HG03342 (cell line): ENCODE measurements around the gene PLXNC1.
A peak's percentile ranks its signal among the peaks of the same experiment; 100 is the strongest.

Experiments
- ATAC-seq: cut with Tn5 transposase; IDR thresholded peaks from one replicate; pipeline ENCODE4 v1.9.1; 2021; ENCODE audit warnings: mild to moderate bottlenecking, moderate library complexity; ENCODE audit not compliant: unreplicated experiment

Gene PLXNC1

DNA sequence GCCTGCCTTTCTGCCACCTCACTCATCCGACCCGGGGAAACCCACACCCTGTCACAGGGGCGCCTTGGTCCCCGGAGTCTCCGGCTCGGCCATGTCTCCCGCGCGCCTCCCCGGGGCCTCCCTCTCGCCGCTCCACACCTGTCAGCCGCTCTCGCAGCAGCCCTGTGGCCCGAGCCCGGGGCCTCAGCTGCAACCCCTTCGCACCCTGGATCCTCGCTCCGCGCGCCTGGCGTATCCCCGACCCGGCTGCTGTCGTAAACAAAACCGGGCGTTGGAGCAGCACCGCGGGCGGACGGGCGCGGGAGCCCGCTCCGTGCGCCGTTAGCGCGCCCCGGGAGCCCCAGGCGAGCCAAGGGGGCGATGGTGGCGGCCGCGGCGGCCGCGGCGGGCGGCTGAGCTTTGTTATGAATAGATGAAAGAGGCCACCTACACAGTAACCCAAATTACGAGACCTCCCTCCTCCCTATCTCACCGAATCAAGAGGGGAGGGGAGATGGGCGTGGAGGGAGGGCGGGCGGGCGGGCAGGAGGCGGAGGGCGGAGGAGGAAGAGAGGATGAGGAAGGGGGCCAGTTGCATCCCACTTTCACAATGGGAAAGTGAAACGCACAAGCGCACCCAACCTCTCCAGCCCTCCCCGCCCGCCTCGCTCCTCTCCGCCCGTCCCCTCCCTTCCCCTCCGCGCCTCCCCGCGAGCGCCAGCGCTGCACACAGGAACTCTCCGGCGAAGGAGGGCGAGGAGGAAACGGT, at the start of gene PLXNC1:
Gene PLXNC1 (plus strand): TSS at position 587 of the 748 bp plus-strand sequence. CDS start 395 bp downstream, outside the sequence.
- ATAC-seq, result peak; percentile 36

DNA sequence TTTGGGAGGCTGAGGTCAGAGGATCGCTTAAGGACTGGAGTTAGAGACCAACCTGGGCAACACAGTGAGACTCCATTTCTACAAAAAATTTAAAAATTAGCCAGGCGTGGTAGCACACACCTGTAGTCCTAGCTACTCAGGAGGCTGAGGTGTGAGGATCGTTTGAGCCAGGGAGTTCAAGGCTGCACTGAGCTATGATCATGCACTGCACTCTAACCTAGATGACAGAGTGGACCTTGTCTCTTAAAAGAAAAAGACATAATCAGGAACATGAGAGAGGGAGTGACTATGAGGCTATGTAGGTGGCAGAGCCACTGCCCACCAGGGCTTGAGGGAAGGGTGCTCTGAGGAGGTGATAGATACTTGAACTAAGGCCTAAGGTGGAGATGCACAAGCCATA, 49.2 kb upstream of the PLXNC1 start:
- ATAC-seq, result no peak

DNA sequence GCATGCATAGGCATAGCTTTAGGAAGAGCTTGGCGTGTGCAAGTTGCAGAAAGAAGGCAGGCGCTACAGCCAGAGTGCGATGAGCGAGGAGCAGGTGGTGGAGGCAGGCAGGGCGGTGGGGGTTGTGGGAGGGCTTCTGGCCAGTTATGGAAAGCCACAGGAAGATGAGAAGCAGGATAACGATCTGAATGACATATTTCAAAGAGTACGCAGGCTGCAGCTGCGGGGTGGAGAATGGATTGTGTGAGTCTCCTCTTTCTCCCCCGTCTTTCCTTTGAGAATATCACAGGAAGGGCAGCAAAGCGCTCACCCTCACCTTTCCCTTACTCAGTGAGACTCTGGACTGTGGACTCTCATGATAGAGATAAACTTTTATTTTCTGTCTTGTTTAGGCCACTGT, 48.7 kb upstream of the PLXNC1 start:
- ATAC-seq, result no peak

DNA sequence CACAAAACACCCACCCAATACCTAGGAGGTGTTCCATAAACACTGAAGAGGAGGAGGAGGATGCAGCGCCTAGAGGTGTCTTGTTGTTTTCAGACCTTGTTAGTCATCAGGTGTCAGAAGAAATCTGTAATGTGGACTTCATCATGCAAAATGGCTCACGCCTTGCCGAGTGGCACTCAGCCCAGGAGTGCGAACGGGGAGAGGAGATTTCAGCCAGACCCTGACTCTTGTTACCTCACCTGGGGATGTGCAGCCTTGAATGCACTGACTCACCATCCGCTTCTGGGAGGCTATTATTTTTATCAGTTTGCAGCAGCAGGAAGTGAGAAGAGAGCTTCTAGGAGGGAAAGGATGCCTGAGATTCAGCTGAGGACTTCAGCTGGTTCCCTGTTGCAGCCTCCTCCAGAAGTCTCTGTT, 48.2 kb upstream of the PLXNC1 start:
- no peak for ATAC-seq

DNA sequence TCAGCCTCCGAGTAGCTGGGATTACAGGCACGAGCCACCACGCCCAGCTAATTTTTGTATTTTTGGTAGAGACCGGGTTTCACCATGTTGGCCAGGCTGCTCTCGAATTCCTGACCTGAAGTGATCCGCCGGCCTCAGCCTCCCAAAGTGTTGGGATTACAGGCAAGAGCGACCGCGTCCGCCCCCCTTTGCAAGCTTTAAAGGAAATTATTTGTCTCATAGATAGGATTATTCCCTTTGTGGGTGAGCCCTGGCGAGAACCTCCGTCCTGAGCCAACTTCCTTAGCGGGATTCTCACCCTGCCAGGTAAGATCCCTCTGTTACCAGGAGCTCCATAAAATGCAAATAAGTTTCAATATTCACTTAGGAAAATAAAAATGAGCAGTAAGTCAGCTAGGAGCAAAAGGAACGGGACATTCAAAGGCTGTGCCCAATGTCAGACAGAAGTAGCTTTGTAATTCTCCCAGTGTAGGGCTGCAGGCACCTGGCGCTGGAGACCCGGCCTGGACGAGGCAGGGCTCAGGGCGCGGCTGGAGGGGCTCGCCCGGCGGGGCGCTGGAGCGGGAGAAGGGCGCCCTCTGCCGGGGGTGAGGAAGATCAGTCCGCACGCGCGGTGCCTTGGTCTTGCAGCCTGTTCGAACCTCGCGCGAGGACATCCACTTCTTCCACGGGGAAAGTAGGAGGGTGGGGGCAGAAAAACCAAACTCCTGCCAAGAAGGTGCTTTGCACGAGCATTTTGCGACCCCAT, 47.2 kb upstream of the PLXNC1 start:
- ATAC-seq, result peak; percentile 55

DNA sequence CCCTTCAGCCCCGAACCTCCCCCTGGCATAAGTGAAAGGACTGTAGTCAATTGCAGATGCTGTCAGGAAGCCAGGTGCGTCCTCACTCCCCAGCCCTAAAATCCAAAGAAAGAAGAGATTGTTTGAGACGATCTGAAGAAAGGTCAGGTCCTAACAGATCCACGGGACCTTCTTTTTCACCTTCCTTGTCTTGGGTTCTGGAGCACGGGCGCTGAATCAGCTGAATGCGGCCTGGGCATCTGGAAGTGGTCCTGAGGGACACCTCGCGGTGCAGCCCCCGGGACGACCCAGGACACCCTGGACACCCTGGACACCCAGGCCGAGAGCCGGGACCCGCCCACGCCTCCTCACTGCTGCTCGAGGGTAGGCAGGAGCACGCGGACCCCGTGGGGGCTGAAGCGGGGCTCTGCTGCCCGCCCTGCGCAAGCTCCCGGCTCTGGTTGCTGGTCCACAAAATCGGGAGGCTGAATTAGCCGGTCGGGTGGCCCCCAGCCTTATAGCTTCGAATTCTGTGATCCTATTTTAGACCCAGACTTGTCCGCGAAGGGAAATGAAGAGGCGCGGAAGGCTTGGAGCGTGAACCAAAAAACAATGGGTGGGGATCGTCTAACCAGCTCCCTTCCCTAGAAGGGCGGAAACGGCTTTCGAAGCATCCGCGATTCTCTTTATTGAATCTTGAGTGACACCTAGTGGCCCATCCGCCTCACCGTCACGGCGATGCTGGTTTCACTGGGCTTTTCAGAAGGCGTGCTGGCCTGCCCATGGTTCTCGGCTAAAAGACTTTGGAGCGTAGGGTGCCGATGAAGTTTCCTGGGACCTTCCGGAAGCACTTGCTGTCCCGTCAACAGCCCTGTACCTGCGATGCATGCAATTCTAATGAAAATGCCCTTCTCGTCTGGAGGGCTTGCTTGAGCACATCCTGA, 46.4 kb upstream of the PLXNC1 start:
- peak; percentile 78 for ATAC-seq

DNA sequence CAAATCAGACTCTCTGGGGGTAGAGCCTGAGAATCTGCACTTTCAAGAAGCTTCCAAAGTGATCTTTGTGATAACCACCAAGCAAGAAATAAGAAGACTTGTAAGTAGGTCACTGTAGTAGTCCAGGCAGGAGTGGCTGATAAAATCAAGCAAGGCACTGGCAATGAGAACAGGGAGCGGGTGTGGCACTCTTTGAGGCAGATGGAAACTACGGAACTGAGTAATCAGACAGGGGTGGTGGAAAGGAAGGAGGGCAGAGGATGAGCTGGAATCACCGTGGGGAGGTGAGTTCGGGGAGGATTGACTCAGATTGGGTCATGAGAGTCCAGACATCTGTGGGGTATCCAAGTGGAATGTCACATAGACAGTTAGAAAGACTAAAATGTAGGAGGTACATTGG, 44.4 kb upstream of the PLXNC1 start:
- no peak for ATAC-seq

DNA sequence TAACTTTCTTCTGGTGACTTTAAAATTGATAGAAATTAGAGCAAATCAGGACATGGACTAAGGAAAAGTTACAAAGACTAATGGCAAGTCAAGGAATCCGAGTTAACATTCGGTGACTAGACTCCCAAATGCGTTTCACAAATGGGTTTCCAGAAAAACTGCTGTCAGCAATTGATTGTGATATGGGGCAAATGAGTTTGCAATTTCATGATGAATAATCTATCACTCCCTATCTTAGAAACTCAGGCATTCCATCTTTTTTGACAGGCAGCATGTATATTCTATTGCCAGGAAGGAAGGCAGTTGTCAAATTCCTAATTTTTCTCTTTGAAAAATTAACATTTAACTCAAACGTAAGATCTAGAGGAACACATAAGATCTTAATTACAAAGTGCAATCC, 40.5 kb upstream of the PLXNC1 start:
- ATAC-seq, result no peak

DNA sequence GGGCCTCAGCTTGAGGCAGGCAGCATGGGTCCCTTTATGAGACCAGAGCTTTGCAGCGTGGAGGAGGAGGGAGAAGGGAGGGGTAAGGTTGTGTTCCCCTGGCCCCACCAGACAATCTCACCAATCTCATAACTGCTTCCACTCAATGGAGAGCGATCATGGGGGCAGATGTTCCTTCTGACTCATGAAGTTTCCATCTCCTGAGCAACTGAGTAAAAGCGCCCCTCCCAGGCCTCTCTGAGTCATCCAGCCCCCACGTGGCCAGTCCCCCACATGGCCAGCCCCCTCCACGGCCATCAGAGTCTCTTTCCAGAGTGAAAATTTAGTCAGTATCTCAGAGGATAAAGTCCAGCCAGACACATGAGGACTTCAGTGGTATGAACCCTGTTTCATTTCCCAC, 39.2 kb upstream of the PLXNC1 start:
- no peak for ATAC-seq

DNA sequence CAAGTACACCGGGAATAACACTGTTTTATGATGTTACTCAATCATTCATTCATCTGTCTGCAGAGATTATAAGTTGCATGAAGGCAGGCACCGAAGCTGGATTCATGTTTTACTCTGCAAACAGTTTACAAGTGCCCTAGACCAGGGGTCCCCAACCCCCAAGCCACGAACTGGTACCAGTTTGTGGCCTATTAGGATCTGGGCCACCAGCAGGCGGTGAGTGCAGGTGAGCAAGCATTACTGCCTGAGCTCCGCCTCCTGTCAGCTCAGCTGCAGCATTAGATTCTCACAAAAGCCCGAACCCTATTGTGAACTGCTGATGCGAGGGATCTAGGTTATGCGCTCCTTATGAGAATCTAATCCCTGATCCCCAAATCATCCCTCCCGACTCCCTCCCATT, 38.1 kb upstream of the PLXNC1 start:
- ATAC-seq, result no peak

DNA sequence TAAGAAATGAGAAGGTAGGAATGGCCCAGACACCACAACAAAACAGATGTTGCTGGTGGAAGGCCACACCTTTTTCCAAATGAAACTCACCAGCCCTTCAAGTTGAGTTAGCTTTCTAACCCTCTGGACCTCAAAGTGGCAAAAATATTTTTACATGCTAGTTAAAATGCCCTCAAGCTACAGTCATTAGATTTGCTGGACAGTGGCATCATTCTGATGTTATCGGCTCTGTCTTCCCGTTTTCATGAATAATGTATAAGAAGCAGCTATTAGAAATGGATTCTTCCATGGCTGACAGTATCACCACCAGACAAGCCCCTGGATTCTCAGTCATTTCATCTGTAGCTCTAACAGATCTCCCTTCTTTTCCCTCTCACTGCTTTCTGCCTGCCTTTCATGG, 37.1 kb upstream of the PLXNC1 start:
- no peak for ATAC-seq

DNA sequence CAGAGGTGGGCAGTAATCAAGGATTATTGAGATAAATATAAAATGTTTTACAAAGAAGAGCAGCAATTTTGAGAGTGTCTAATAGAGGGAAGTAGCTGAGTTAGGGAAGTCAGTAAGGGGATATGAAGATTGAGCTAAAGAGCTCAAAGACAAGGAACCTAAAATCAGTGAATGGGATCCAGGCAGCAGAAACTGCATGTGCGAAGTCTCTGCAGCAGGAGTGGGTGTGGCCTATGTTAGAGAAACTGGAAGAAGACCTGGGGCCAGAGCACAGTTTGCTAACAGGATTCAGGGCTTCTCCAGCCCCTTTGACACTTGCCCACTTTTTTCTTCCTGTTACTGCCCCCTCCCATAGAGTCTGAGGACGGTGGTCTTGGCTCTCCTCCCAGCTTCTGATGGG, 36.3 kb upstream of the PLXNC1 start:
- ATAC-seq, result no peak

DNA sequence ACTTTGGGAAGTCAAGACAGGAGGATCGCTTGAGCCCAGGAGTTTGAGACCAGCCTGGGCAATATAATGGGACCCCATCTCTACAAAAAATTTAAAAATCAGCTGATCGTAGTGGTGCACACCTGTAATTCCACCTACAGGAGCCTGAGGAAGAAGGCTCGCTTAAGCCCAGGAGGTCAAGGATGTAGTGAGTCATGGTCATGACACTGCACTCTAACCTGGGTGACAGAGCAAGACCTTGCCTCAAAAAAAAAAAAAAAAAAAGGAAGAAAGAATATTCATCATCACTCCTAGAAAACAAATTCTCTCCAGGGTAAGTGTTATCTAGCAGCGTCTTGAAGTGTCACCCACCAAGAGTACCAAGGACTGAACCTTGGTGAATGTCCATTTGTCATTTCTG, 34.2 kb upstream of the PLXNC1 start:
- ATAC-seq, result no peak

DNA sequence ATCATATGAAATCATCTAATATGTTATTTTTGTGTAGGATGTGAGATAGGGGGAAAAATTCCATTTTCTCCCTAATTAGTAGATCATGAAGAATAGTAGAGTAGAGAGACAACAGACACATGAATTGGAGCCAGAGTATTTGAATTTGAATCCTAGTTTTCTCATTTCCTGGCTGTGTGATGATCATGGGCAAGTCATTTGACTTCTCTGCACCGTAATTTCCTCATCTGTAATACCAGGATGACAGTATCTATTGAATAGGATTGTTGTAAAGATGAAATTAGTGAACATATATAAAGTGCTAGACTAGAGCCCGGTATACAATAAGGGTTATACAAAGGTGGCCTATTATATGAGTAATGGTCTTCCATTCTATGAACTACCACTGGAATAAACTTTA, 32.2 kb upstream of the PLXNC1 start:
- no peak for ATAC-seq

DNA sequence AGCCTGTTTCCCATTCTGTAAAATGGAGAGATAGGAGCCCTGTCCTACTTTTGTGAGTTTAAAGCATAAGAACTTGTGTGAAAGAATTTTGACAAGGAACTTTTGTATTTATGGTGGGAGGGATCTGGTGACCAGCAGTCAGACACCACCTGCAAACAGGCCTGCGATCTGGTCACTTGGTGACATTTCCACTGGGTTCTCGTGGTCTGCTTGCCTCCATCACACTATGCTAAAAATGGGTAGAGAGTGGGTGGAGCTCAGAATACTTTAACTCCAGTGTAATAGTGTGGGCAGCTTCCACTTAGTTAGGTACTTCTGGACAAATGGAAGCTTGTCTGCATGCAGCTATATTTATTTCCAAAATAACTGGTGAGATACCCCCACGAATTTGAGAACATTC, 26.5 kb upstream of the PLXNC1 start:
- ATAC-seq, result no peak

DNA sequence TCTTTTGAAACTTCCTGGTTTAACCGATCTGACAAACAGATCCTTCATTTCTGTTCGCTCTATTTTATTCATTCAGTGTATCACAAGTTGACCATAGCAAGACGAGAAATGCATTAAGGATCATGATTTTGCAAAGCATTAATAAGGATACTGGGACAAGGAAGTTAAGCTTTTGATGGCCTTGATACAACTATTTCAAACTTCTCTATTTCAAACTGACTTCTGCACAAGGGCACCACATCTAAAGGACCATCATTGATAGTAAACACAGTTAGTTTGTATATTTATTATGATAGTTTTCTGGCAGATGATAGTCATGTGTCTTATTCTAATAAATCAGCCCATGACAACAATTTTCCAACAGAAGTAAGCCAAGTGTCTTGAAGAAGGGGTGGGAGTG, 25.8 kb upstream of the PLXNC1 start:
- ATAC-seq, result no peak

DNA sequence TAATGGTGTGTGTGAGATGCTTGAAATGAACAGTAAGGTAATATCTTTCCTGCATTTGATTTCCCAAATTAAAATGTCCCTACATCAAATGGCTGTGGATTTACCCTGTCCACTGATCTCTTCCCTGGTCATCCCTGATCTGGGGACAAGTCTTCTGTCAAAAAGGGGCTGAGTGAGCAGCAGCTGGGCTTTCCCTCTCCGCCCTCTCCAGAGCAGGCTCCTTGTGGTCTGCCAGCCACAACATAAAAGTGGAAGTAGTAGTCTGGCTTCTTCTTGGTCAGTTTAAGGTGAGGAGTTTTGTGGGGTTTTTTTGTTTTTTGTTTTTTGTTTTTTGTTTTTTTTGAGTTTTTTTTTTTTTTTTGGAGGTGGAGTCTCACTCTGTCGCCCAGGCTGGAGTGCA, 25.2 kb upstream of the PLXNC1 start:
- ATAC-seq, result no peak

DNA sequence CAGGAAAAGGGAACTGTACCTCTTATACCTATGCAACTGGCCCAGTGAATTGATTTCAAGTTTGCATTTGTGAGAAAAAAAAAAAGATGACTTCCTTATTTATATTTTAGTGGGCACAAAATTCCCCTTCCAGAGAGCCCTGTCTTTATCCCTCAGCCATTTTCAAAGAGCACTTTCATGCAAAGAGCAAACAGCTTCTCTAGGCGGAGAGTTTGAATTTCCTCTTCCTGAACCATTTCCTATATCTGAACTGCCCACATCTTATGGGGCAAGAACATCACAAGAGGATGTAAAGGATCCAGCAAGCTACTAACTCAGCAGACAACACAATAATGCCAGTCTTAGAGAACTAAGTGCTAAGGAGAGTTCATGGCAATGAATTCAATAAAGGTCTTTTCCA, 22.3 kb upstream of the PLXNC1 start:
- no peak for ATAC-seq

DNA sequence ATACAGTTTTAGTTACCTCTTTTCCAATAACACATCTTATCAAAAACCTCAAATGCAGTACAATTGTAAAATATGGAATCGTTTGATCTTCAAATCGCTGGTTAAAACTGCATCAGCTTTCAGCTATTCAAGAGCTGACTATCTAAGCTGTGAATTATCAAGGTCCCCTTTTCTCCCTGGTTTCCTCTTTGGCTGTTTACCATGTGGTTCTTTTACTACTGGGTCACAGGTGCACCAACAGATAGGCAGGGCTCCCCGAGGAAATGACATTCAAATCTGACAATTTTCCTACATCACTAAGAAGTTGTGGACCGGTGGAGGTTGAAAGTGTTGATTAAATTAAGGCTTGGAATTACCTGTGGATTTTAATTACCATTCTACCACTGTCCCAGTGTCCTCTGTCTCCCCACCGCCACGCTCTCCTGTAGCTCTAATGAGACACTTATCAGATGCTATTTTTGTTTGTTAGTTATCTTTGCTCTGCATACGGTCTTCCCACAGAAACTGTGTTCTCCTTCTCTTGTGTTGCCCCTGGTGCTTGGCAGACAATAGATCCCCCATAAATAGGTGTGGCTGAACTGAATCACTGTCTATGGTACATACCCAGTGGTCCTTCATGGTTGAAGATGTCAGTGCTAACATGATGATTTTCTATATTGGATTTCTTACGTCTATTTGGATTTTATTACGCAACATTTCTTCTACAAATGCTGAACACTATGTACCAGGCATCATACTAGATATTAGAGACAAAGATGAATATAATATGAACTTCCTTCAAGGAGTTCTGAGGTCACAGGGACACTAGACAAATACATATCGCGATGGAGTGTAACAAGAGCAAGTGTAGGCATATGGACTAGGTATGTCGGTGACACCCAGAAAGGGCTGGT, 20.9 kb upstream of the PLXNC1 start:
- no peak for ATAC-seq

DNA sequence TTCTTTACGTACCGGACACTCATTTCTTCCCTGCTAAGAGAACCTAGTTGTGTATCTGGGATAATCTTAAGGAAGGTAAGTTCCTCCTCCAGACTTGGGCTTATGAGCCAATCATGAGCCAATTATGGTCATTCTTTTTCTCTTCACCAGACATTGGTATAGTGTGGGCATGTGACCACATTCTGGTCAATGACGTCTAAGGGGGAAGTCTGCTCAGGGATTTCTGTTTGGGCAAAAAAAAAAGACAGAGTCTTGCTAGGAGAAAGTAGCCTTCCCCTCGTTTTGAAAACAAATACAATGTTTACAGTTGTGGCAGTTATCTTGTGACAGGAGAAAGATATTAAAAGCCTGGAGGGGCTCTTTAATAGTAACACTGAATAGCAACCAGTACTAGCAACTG, 20.1 kb upstream of the PLXNC1 start:
- ATAC-seq, result no peak
